HG03521 (cell line): ENCODE measurements around the gene LRRD1.
"Not testable (repeated sequence)": the region's sequence is repeated elsewhere in the genome, so short reads cannot be mapped to it uniquely, and the experiment has no call there.

Experiments used
- ATAC-seq: cut with Tn5 transposase; IDR thresholded peaks from one replicate; pipeline ENCODE4 v1.9.1; 2021; ENCODE audit warnings: mild to moderate bottlenecking, moderate library complexity; ENCODE audit not compliant: unreplicated experiment

LRRD1 gene

GRCh38 chr7:92142791-92143190 is 36.2 kb downstream of the LRRD1 start:
- ATAC-seq, result not testable (repeated sequence)

GRCh38 chr7:92141161-92141560 is 37.8 kb downstream of the LRRD1 start:
- ATAC-seq, result no peak

- no peak for ATAC-seq
Observed at GRCh38 chr7:92137557-92137956, 41.4 kb downstream of the LRRD1 start.

GRCh38 chr7:92135052-92135889 is 43.7 kb downstream of the LRRD1 start:
- ATAC-seq, result no peak

GRCh38 chr7:92134271-92135051 is 44.5 kb downstream of the LRRD1 start, which contains the start of gene CYP51A1:
TSS of gene CYP51A1 (minus strand) at chr7:92134477. CDS start at chr7:92134364, 113 bp downstream.
- ATAC-seq, result peak; percentile 84

- peak; percentile 30 for ATAC-seq
Observed at GRCh38 chr7:92133737-92134270, 45.1 kb downstream of the LRRD1 start.

GRCh38 chr7:92133133-92133736 is 45.7 kb downstream of the LRRD1 start:
- ATAC-seq, result no peak

GRCh38 chr7:92131764-92132330 is 47.1 kb downstream of the LRRD1 start:
- ATAC-seq, result no peak

- ATAC-seq, result no peak
Observed at GRCh38 chr7:92131093-92131492, 47.8 kb downstream of the LRRD1 start.

- ATAC-seq, result no peak
Observed at GRCh38 chr7:92121681-92122080, 57.3 kb downstream of the LRRD1 start.

- ATAC-seq, result no peak
Observed at GRCh38 chr7:92119213-92119759, 59.7 kb downstream of the LRRD1 start.

GRCh38 chr7:92116949-92117348 is 62.0 kb downstream of the LRRD1 start:
- ATAC-seq, result no peak

GRCh38 chr7:92115821-92116220 is 63.1 kb downstream of the LRRD1 start:
- no peak for ATAC-seq

- no peak for ATAC-seq
Observed at GRCh38 chr7:92110857-92111256, 68.1 kb downstream of the LRRD1 start.

GRCh38 chr7:92108821-92109220 is 70.1 kb downstream of the LRRD1 start:
- no peak for ATAC-seq

GRCh38 chr7:92102862-92103261 is 76.1 kb downstream of the LRRD1 start:
- not testable (repeated sequence) for ATAC-seq

- no peak for ATAC-seq
Observed at GRCh38 chr7:92100534-92100933, 78.4 kb downstream of the LRRD1 start.

- ATAC-seq, result no peak
Observed at GRCh38 chr7:92095380-92095779, 83.6 kb downstream of the LRRD1 start.
